GM12878 (cell line): Measurements from ENCODE around the gene WFIKKN1. TPM values are rescaled to one million over a fixed set of nuclear protein-coding genes. Genes with fewer than 3 reads are reported as not detected.

Source experiments
- ATAC-seq: fragments of 200-7000 bp; cut with Tn5 transposase; 3 replicates; pipeline ENCODE4 v1.9.1; 2020; ENCODE audit warnings: mild to moderate bottlenecking, moderate library complexity
- BruUV-seq: library from RNA; stranded (reverse); fragments of 400-500 nt; replicated peaks from 2 replicates; lab custom pipeline; 2021; lab: Mats Ljungman, UMichigan
- CTCF ChIA-PET: fragments of 300-600 bp; sonication (Branson Sonifier 250); formaldehyde crosslinking; extraction: SDS; loops from one replicate; lab custom pipeline; 2021; ENCODE audit warnings: inconsistent platforms; lab: Yijun Ruan, JAX
- POLR2A ChIA-PET: fragments of 350-600 bp; formaldehyde crosslinking; extraction: SDS; loops from one replicate; lab custom pipeline; 2021; ENCODE audit warnings: inconsistent platforms; lab: Charles Lee
- RAD21 ChIA-PET: fragments of 300-600 bp; sonication (Branson Sonifier 250); formaldehyde crosslinking; loops from one replicate; lab custom pipeline; 2023; ENCODE audit warnings: antibody characterized with exemption; ENCODE audit not compliant: unreplicated experiment; lab: Charles Lee
- SMC1A ChIA-PET: fragments of 300-600 bp; sonication (Branson Sonifier 250); formaldehyde crosslinking; loops from one replicate; lab custom pipeline; 2023; ENCODE audit not compliant: unreplicated experiment, uncharacterized antibody; lab: Charles Lee
- DNase-seq: peaks from one replicate; pipeline ENCODE4 v3.0.0-alpha.2; 2011; ENCODE audit warnings: low read depth, low spot score
- FAIRE-seq: peaks from 3 replicates; lab custom pipeline; 2011; peaks lifted over from hg19 to GRCh38; lab: Jason Lieb, UNC
- H2AFZ ChIP-seq: 2 replicates; pipeline ENCODE4 v1.6.0; 2011; ENCODE audit warnings: low read depth, low read length, control low read depth; ENCODE audit not compliant: control insufficient read depth
- H3K27ac ChIP-seq: 2 replicates; pipeline ENCODE4 v1.5.1; 2011; ENCODE audit warnings: control low read depth; ENCODE audit not compliant: control insufficient read depth, insufficient read depth
- H3K27me3 ChIP-seq, 2 experiments: replicated peaks in 1 of 2; 2 replicates each; pipeline versions ENCODE4 v1.6.0 to v1.6.1; 2011; ENCODE audit warnings: low read length in 1 of 2; ENCODE audit not compliant: control insufficient read depth in 2 of 2, insufficient read depth in 2 of 2
- H3K36me3 ChIP-seq, 2 experiments: 2 replicates each; pipeline ENCODE4 v1.5.1; 2011; ENCODE audit warnings: low read length in 1 of 2; ENCODE audit not compliant: control insufficient read depth in 2 of 2, insufficient read depth in 2 of 2
- H3K4me1 ChIP-seq: 2 replicates; pipeline ENCODE4 v1.6.1; 2011; ENCODE audit warnings: mild to moderate bottlenecking, low read length, moderate library complexity, mixed read lengths; ENCODE audit not compliant: control insufficient read depth, insufficient read depth
- H3K4me2 ChIP-seq: 2 replicates; pipeline ENCODE4 v1.6.0; 2011; ENCODE audit warnings: control low read depth; ENCODE audit not compliant: control insufficient read depth, insufficient read depth
- H3K4me3 ChIP-seq: fragments of 200-600 bp; sonication (generic); 2 replicates; pipeline ENCODE4 v1.5.1; 2016
- H3K79me2 ChIP-seq: 2 replicates; pipeline ENCODE4 v1.6.0; 2011; ENCODE audit warnings: low read length; ENCODE audit not compliant: control insufficient read depth, insufficient read depth
- H3K9ac ChIP-seq: 2 replicates; pipeline ENCODE4 v1.8.0; 2011; ENCODE audit warnings: low read length, control low read depth, mixed read lengths; ENCODE audit not compliant: control insufficient read depth, insufficient read depth
- H3K9me3 ChIP-seq: replicated peaks from 3 replicates; pipeline ENCODE4 v1.5.1; 2011; ENCODE audit warnings: mild to moderate bottlenecking, low read length; ENCODE audit not compliant: control insufficient read depth, insufficient read depth
- H4K20me1 ChIP-seq: 2 replicates; pipeline ENCODE4 v1.6.0; 2011; ENCODE audit not compliant: control insufficient read depth, insufficient read depth
- BRCA1 ChIP-seq: IDR thresholded peaks from 2 replicates; pipeline ENCODE4 v1.6.1; 2011; ENCODE audit warnings: low read depth, low read length, improper control_type of control experiment
- CEBPB ChIP-seq, 2 experiments: fragments of 150-350 bp in 1 of 2; IDR thresholded peaks; 2 replicates each; pipeline ENCODE4 v1.6.1; 2012 to 2014; ENCODE audit warnings: low read depth in 2 of 2, low read length in 2 of 2, borderline replicate concordance in 1 of 2, inconsistent platforms in 1 of 2
- EZH2 ChIP-seq: IDR thresholded peaks from 2 replicates; pipeline ENCODE4 v1.6.1; 2012; ENCODE audit warnings: low read depth, mild to moderate bottlenecking, control low read depth, inconsistent platforms, low read length, borderline replicate concordance; ENCODE audit not compliant: control insufficient read depth
- NR2F1 ChIP-seq: fragments of 450-650 bp; conservative IDR thresholded peaks from 2 replicates; pipeline ENCODE4 v1.6.1; 2017; ENCODE audit warnings: mild to moderate bottlenecking
- SIX5 ChIP-seq: IDR thresholded peaks from 2 replicates; pipeline ENCODE4 v1.6.1; 2011; ENCODE audit warnings: mild to moderate bottlenecking, low read depth, low read length, moderate library complexity; ENCODE audit not compliant: severe bottlenecking
- SPI1 ChIP-seq: IDR thresholded peaks from 2 replicates; pipeline ENCODE4 v1.6.1; 2011; ENCODE audit warnings: low read depth, mild to moderate bottlenecking, low read length, moderate library complexity, borderline replicate concordance; ENCODE audit not compliant: insufficient read depth
- SRF ChIP-seq, 2 experiments: IDR thresholded peaks; 2 replicates each; pipeline ENCODE4 v1.6.1; 2011; ENCODE audit warnings: low read depth in 2 of 2, low read length in 2 of 2, mild to moderate bottlenecking in 1 of 2, moderate library complexity in 1 of 2
- WGBS: methylation state at CpG from one replicate; pipeline ENCODE4 v1.1.6; 2016; ENCODE audit warnings: low lambda C conversion rate; ENCODE audit not compliant: insufficient replicate concordance, insufficient coverage; ENCODE audit errors: missing lambda C conversion rate; 5-methylcytosine and 5-hydroxymethylcytosine counted together
- in situ Hi-C: fragments of 300-500 bp; cut with MboI; formaldehyde crosslinking; loops from 9 replicates; pipeline ENCODE4 v1.14.3; 2018; ENCODE audit warnings: mixed read lengths
- intact Hi-C: fragments of 100-400 bp; cut with micrococcal nuclease; formaldehyde crosslinking; loops from one replicate; pipeline ENCODE4 v1.14.2; 2022; ENCODE audit not compliant: unreplicated experiment
- polyA plus RNA-seq, 11 experiments: library from polyadenylated mRNA; depleted of rRNA in 4 of 11; unstranded in 6 of 11; stranded (reverse) in 5 of 11; fragments of >200 nt; fragmentation: Nextera tagmentation in 4 of 11; fragmentation: Illumina TruSeq in 1 of 11; extraction: Ambion mirVana in 4 of 11; extraction: Trizol in 1 of 11; gene quantifications; 1 replicate in 1 of 11; 2 replicates in 10 of 11; pipeline versions ENCODE4 v1.2.1 to v1.2.3, GENCODE V29; 2011 to 2016; ENCODE audit warnings: inconsistent platforms in 2 of 11, missing spikeins in 2 of 11, low read depth in 1 of 11
- total RNA-seq, 4 experiments: library from RNA; depleted of rRNA in 3 of 4; stranded (reverse); fragments of >200 nt in 3 of 4; fragmentation: Illumina TruSeq in 1 of 4; extraction: Trizol in 1 of 4; gene quantifications; 2 replicates each; pipeline versions ENCODE4 v1.2.1 to v1.2.3, GENCODE V29; 2013 to 2021
- TF ChIP-seq, protein P1 (sequence below): fragments of 450-650 bp; IDR thresholded peaks from 2 replicates; pipeline ENCODE4 v1.6.1; 2016; ENCODE audit warnings: mild to moderate bottlenecking
- TF ChIP-seq, protein P2 (sequence below): fragments of 450-650 bp; formaldehyde crosslinking; IDR thresholded peaks from 2 replicates; pipeline ENCODE4 v1.5.0; 2022; ENCODE audit warnings: mild to moderate bottlenecking, missing genetic modification characterization

WFIKKN1 gene
- total and polyA plus RNA-seq, 10 of the 15 experiments (the other 5 are each of a cell fraction or from before 2014, with no cell fraction given): 0.01 to 0.41 (median 0.05) TPM; not detected in 2

DNA sequence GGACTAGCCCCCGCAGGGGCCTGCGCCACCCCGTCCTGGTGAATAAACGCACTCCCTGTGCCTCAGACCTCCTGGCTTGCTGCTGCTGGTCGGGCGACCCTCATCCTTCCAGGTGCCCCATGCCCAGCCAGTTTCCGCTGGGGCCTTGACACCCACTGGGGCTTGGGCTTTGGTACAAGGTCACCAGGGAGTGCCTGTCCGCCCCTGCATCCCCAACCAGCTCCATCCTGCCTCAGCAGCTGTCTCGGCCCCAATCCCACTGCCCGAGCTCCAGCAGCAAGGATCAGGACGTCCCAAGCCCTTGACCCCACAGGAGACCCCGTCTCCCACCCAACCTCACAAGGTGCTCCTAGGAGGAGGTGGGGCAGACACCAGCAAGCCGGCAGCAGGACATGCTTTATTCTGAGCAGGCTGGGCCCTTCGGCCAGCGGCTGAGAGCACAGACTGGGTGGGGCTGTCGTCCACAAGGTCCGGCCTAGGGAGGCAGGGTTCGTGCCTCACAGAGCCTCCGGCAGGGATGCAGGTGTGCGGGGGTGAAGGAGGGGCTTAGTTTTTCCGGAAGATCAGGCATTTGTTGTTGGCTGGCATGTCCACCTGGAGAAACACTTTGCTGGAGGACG is 3.4 kb downstream of the WFIKKN1 start:
- intact Hi-C loops: no loop called here
- Histone ChIP-seq H3K4me1 (peaks cover 11% of the 10 kb centered on the region), H3K4me2 (no peak overlapping the region), H3K36me3 (peaks cover 0 to 4% of the 10 kb centered on the region in 2 experiments; a peak in 3 of 4 replicates)
- no peak for TF ChIP-seq SPI1
- no peak for TF ChIP-seq SIX5
- TF ChIP-seq, protein P1, sequence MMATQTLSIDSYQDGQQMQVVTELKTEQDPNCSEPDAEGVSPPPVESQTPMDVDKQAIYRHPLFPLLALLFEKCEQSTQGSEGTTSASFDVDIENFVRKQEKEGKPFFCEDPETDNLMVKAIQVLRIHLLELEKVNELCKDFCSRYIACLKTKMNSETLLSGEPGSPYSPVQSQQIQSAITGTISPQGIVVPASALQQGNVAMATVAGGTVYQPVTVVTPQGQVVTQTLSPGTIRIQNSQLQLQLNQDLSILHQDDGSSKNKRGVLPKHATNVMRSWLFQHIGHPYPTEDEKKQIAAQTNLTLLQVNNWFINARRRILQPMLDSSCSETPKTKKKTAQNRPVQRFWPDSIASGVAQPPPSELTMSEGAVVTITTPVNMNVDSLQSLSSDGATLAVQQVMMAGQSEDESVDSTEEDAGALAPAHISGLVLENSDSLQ: no peak
- no peak for TF ChIP-seq CEBPB (IDR thresholded peaks at IDR 0.05; ENCODE audit: borderline replicate concordance in 1 of 2, low read depth in 2 of 2, low read length in 2 of 2)
- no peak for TF ChIP-seq BRCA1
- TF ChIP-seq NR2F1: no peak
- TF ChIP-seq EZH2: no peak
- no peak for TF ChIP-seq SRF (IDR thresholded peaks at IDR 0.05; ENCODE audit: low read depth in 2 of 2, low read length in 2 of 2)
- TF ChIP-seq, protein P2, sequence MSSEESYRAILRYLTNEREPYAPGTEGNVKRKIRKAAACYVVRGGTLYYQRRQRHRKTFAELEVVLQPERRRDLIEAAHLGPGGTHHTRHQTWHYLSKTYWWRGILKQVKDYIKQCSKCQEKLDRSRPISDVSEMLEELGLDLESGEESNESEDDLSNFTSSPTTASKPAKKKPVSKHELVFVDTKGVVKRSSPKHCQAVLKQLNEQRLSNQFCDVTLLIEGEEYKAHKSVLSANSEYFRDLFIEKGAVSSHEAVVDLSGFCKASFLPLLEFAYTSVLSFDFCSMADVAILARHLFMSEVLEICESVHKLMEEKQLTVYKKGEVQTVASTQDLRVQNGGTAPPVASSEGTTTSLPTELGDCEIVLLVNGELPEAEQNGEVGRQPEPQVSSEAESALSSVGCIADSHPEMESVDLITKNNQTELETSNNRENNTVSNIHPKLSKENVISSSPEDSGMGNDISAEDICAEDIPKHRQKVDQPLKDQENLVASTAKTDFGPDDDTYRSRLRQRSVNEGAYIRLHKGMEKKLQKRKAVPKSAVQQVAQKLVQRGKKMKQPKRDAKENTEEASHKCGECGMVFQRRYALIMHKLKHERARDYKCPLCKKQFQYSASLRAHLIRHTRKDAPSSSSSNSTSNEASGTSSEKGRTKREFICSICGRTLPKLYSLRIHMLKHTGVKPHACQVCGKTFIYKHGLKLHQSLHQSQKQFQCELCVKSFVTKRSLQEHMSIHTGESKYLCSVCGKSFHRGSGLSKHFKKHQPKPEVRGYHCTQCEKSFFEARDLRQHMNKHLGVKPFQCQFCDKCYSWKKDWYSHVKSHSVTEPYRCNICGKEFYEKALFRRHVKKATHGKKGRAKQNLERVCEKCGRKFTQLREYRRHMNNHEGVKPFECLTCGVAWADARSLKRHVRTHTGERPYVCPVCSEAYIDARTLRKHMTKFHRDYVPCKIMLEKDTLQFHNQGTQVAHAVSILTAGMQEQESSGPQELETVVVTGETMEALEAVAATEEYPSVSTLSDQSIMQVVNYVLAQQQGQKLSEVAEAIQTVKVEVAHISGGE (CRISPR knock-in tag): no peak
- TF ChIP-seq, all 136 proteins: peak for 0
- in situ Hi-C loops: no loop called here
- POLR2A ChIA-PET: interaction anchor here (0.5 kb wide), 1 partner anchor 400 kb away, joined by 4 read pairs; no protein-coding TSS in a partner anchor
- Histone ChIP-seq H2AFZ (no peak overlapping the region), H3K79me2 (peaks cover 14% of the 10 kb centered on the region), H3K9me3 (no peaks in the 10 kb centered on the region), H3K27me3 (no peaks in the 10 kb centered on the region), H3K4me3 (no peak overlapping the region), H3K9ac (no peak overlapping the region), H4K20me1 (no peaks in the 10 kb centered on the region), H3K27ac (no peak overlapping the region)
- 89% methylated on average over 22 of the region's 22 CpGs for WGBS
- RAD21 ChIA-PET: no interaction called here
- BruUV-seq: no TSS peak
- SMC1A ChIA-PET: no interaction called here
- ATAC-seq (no peak), FAIRE-seq (no peak), DNase-seq (no peak)
- CTCF ChIA-PET: no interaction called here
